Activated T-helper 1 cell treated with anti-CD3 and anti-CD28 coated beads, Interleukin-12 subunit alpha, Interleukin-12 subunit beta, Interleukin-2, Interleukin-4 antibody, amounts not matched to agents 30 ng/mL and 10 ng/mL and 1 ng/mL, durations not matched to agents 14 hours and 24 hours and 36 hours (primary cell): Measurements from ENCODE around the gene GNAQ. TPM values are rescaled to one million over a fixed set of nuclear protein-coding genes. Genes with fewer than 3 reads are reported as not detected.
"Not testable (repeated sequence)": the region's sequence is repeated elsewhere in the genome, so short reads cannot be mapped to it uniquely, and the experiment has no call there.

Experiments used
- DNase-seq: peaks from one replicate; pipeline ENCODE4 v3.0.0; 2021; ENCODE audit warnings: low spot score
- H3K27ac Mint-ChIP-seq: one replicate; pipeline ENCODE4 v1.8.0; 2021; ENCODE audit warnings: mild to moderate bottlenecking, mixed read lengths
- H3K27me3 Mint-ChIP-seq: one replicate; pipeline ENCODE4 v1.8.0; 2022; ENCODE audit warnings: mild to moderate bottlenecking, moderate library complexity, mixed read lengths; ENCODE audit not compliant: insufficient read depth
- H3K36me3 Mint-ChIP-seq: one replicate; pipeline ENCODE4 v1.8.0; 2021; ENCODE audit warnings: low read depth, mixed read lengths
- H3K4me1 Mint-ChIP-seq: one replicate; pipeline ENCODE4 v1.8.0; 2021; ENCODE audit warnings: low read depth, mixed read lengths
- H3K4me3 Mint-ChIP-seq: one replicate; pipeline ENCODE4 v1.8.0; 2021; ENCODE audit warnings: mild to moderate bottlenecking, moderate library complexity, mixed read lengths
- H3K9me3 Mint-ChIP-seq: one replicate; pipeline ENCODE4 v1.8.0; 2021; ENCODE audit warnings: mixed read lengths
- intact Hi-C: fragments of 100-400 bp; cut with micrococcal nuclease; formaldehyde crosslinking; loops from one replicate; pipeline ENCODE4 v1.15.1; 2024
- total RNA-seq: library from RNA; stranded (reverse); gene quantifications from 2 replicates; pipeline ENCODE4 v1.2.3, GENCODE V29; 2022

The GNAQ gene
- total RNA-seq, 1 donor from 2014 or later = 27.0 TPM

- Mint-ChIP-seq H3K27me3 (no peaks in the 10 kb centered on the region), H3K4me3 (no peak overlapping the region), H3K36me3 (peaks cover 26% of the 10 kb centered on the region), H3K27ac (no peak overlapping the region), H3K4me1 (peaks cover 24% of the 10 kb centered on the region), H3K9me3 (no peaks in the 10 kb centered on the region)
- intact Hi-C loops = no loop called here
- DNase-seq = no peak
Observed at GRCh38 chr9:77731008-77731698, 300.5 kb downstream of the GNAQ start.

DNA sequence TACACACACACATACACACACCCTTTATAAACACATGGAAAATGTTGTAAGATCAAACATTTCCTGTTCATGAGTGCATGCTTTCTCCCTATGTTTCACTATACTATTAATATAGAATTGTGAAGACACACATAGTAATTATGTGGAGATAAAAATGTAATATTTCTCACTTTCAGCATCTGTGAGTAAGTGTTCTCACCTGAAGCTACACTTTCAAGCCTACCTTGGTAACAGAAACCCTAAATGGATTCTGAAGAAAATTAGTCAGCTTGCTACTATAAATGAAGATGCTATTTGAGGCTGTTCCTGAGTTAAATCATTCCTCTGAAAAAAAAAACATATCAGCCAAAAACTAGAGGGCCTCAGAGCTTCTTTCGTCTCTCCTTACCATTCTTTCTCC, 302.4 kb downstream of the GNAQ start:
- Mint-ChIP-seq H3K27ac (peak overlapping the region; percentile 36), H3K9me3 (no peaks in the 10 kb centered on the region), H3K36me3 (peaks cover 31% of the 10 kb centered on the region), H3K4me1 (peaks cover 37% of the 10 kb centered on the region), H3K27me3 (no peaks in the 10 kb centered on the region), H3K4me3 (no peak overlapping the region)
- intact Hi-C loops = loop anchor here (5.0 to 10.0 kb wide), 4 partner anchors 48 to 388 kb away; partner anchors contain the start of gene GNAQ
- DNase-seq = no peak

DNA sequence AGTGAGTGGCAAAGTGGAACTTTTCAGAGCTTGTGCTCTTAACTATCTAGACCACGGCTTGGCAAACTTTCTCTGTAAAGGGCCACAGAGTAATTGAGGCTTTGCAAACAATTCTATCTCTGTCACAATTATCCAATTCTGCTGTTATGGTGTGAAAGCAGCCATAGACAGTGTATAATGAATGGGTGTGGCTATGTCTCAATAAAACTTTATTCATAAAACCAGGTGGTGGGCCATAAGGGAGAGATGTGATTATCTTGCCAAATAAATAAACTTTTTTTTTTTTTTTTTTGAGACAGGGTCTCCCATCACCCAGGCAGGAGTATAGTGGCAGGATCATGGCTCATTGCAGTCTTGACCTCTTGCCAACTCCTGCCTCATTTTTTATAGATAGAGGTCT, 304.8 kb downstream of the GNAQ start:
- peak overlapping the region; percentile 92 for H3K27ac Mint-ChIP-seq
- no peaks in the 10 kb centered on the region for H3K9me3 Mint-ChIP-seq
- peaks cover 34% of the 10 kb centered on the region for H3K36me3 Mint-ChIP-seq
- peaks cover 37% of the 10 kb centered on the region for H3K4me1 Mint-ChIP-seq
- no peak overlapping the region for H3K4me3 Mint-ChIP-seq
- intact Hi-C loops = loop anchor here (1.0 to 10.0 kb wide), 6 partner anchors 9 to 390 kb away; partner anchors contain the start of gene GNAQ
- H3K27me3 Mint-ChIP-seq = no peaks in the 10 kb centered on the region
- no peak for DNase-seq

DNA sequence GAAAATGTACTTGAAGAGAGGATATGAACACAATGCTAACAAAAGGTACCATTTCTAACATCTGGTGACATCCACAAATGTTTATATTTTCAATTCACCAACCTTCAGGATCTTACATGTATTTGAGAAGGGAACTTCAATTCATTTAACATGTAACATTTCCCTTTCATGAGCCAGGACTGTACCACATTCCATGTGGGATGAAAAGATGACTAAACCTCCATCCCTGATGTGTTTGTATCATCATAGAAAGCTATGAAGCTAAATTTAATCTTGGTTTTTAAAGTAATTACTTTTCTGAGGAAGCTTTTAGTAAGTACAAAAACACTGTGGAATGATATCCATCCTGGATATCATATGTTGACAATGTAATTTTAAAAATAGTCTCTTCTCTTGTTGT, 305.3 kb downstream of the GNAQ start:
- Mint-ChIP-seq H3K27ac (peak overlapping the region; percentile 92), H3K36me3 (peaks cover 35% of the 10 kb centered on the region), H3K4me1 (peaks cover 37% of the 10 kb centered on the region), H3K9me3 (no peaks in the 10 kb centered on the region), H3K27me3 (no peaks in the 10 kb centered on the region), H3K4me3 (peak overlapping the region; percentile 37)
- no peak for DNase-seq
- intact Hi-C loops = loop anchor here (1.0 to 10.0 kb wide), 6 partner anchors 8 to 391 kb away; partner anchors contain the start of gene GNAQ

DNA sequence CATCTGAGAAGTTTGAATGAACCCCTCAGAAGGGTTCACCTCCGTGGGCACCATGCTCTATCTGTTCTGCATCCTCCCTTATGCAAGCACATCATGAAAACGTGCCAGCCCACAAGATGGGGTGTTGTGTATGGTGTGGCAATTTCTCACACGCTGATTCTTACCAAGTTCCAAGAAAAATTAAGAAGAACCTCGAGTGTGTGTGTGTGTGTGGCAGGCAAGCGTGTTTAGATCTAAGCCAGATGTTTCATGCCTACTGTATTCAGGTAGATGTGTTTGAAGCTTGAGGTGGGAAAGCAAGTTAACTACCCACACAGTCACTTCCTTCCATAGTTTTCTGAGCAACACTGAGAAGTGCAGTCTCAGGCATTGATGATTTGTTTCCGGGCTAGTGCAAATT, 305.8 kb downstream of the GNAQ start:
- peak overlapping the region; percentile 37 for H3K4me3 Mint-ChIP-seq
- intact Hi-C loops = loop anchor here (1.0 to 10.0 kb wide), 7 partner anchors 8 to 391 kb away; partner anchors contain the start of gene GNAQ
- DNase-seq = peak; percentile 8

GRCh38 chr9:77725046-77725694, 306.4 kb downstream of the GNAQ start:
- Mint-ChIP-seq H3K36me3 (peaks cover 38% of the 10 kb centered on the region), H3K4me3 (no peak overlapping the region), H3K27ac (peak overlapping the region; percentile 65), H3K27me3 (no peaks in the 10 kb centered on the region), H3K9me3 (no peaks in the 10 kb centered on the region), H3K4me1 (peaks cover 45% of the 10 kb centered on the region)
- no peak for DNase-seq
- intact Hi-C loops = loop anchor here (1.0 to 10.0 kb wide), 5 partner anchors 52 to 392 kb away; partner anchors contain the start of gene GNAQ

More for the DNA sequence above, 305.8 kb downstream of the GNAQ start:
- Mint-ChIP-seq H3K27ac (peak overlapping the region; percentile 92), H3K9me3 (no peaks in the 10 kb centered on the region), H3K27me3 (no peaks in the 10 kb centered on the region), H3K4me1 (peaks cover 41% of the 10 kb centered on the region), H3K36me3 (peaks cover 36% of the 10 kb centered on the region)

DNA sequence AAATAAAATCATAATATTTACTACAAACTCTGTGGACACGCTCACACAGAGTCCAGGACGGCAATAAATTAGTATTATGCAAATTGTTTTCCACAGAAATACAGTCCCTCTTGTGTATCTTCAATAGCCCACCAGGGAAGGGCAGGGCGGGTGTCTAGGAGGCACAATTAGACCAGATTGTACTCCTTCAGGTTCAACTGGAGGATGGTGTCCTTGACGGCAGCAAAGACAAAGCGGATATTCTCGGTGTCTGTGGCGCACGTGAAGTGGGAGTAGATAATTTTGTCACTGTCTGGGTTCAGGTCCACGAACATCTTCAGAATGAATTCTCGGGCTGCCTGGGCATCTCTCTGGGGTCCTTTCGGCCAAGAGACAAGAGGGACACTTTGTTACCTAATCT, 310.5 kb downstream of the GNAQ start:
- H3K27ac Mint-ChIP-seq, H3K4me3 Mint-ChIP-seq, H3K27me3 Mint-ChIP-seq, DNase-seq, H3K9me3 Mint-ChIP-seq: not testable (repeated sequence)
- peaks cover 29% of the 10 kb centered on the region for H3K4me1 Mint-ChIP-seq
- intact Hi-C loops = loop anchor here (10.0 kb wide), 1 partner anchor 314 kb away; the partner anchor contains the start of gene GNAQ
- peaks cover 18% of the 10 kb centered on the region for H3K36me3 Mint-ChIP-seq

DNA sequence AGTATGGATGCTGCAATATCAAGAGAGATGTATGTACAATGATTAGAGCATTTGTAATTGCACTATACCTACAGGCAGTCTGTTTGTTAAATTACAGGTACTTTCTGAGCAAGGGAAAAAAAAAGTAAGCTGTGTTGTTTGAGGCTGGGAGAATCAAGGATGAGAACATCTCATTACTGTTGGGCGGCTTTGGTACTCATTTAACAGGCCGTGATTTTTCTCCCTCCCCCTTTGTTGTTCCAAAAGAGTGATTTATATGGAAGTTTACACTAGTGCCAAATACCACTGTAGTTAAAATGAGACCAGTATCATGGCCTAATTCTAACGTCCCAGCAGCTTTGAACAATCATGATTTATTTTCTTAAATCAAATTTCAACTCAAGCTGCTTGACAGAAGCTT, 312.3 kb downstream of the GNAQ start:
- H3K27me3 Mint-ChIP-seq = no peaks in the 10 kb centered on the region
- intact Hi-C loops = no loop called here
- no peak overlapping the region for H3K27ac Mint-ChIP-seq
- peaks cover 16% of the 10 kb centered on the region for H3K4me1 Mint-ChIP-seq
- no peak overlapping the region for H3K4me3 Mint-ChIP-seq
- H3K36me3 Mint-ChIP-seq = peaks cover 10% of the 10 kb centered on the region
- no peak for DNase-seq
- no peaks in the 10 kb centered on the region for H3K9me3 Mint-ChIP-seq

DNA sequence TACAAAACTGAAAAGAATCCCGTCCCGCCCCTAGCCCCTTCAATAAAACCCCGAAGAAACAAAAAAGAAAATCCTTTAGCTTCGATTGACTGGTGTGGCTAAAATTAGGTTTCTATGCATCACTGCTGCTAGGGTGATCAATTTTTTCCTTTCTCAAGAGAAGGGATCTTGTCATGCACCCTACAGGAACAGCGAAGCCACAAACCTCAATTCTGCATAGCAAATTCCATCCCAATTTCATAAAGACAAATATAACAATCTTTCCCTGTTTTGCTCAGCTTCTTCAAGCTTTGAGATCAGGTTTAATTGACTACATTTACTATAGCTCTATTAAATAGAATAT, 313.3 kb downstream of the GNAQ start:
- H3K36me3 Mint-ChIP-seq, H3K27me3 Mint-ChIP-seq, H3K9me3 Mint-ChIP-seq, H3K4me3 Mint-ChIP-seq, DNase-seq: not testable (repeated sequence)
- Mint-ChIP-seq H3K4me1 (peaks cover 16% of the 10 kb centered on the region), H3K27ac (peak overlapping the region; percentile 83)
- intact Hi-C loops = loop anchor here (1.0 kb wide), 1 partner anchor 8 kb away; no protein-coding TSS in a partner anchor

DNA sequence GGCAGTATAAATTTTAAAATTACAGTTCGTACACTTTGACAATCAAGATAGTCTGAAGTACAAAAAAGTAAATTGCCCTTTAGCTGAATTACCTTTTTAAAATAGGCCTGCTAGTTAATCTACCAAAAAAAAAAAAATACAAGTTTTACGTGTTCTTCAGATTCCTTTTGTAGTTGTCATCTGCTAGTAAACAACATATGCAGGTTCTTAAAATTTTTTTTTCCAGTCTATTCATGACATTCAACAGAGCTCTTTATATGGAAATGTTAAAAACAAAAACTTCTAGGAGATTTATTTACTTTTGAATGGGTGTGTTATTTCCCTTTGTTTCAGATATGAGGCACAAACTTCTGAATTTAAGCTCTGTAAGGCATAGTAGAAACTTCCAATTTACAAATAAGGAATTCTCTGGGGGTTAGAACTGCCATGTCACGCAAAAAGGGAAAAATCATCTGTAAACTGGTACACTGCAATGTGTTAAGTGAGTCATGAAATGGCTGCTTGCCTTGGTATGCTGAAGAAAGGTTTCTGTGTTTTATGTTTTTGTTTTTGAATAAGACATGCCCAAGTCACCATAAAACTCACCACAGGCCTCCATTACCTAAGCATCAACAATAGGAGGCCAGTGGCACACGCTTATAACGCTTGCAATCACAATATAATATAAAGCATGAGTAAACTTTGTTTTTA, 313.9 kb downstream of the GNAQ start:
- not testable (repeated sequence) for H3K27me3 Mint-ChIP-seq, H3K4me3 Mint-ChIP-seq, H3K36me3 Mint-ChIP-seq, DNase-seq, H3K9me3 Mint-ChIP-seq
- intact Hi-C loops = loop anchor here (1.0 kb wide), 1 partner anchor 9 kb away; no protein-coding TSS in a partner anchor
- peak overlapping the region; percentile 83 for H3K27ac Mint-ChIP-seq
- H3K4me1 Mint-ChIP-seq = peaks cover 21% of the 10 kb centered on the region

GRCh38 chr9:77714077-77714549, 317.5 kb downstream of the GNAQ start:
- H3K27me3 Mint-ChIP-seq = no peaks in the 10 kb centered on the region
- H3K4me1 Mint-ChIP-seq = peaks cover 20% of the 10 kb centered on the region
- H3K27ac Mint-ChIP-seq = no peak overlapping the region
- intact Hi-C loops = no loop called here
- H3K9me3 Mint-ChIP-seq = peaks cover 7% of the 10 kb centered on the region
- H3K4me3 Mint-ChIP-seq = no peak overlapping the region
- H3K36me3 Mint-ChIP-seq = no peaks in the 10 kb centered on the region
- no peak for DNase-seq

DNA sequence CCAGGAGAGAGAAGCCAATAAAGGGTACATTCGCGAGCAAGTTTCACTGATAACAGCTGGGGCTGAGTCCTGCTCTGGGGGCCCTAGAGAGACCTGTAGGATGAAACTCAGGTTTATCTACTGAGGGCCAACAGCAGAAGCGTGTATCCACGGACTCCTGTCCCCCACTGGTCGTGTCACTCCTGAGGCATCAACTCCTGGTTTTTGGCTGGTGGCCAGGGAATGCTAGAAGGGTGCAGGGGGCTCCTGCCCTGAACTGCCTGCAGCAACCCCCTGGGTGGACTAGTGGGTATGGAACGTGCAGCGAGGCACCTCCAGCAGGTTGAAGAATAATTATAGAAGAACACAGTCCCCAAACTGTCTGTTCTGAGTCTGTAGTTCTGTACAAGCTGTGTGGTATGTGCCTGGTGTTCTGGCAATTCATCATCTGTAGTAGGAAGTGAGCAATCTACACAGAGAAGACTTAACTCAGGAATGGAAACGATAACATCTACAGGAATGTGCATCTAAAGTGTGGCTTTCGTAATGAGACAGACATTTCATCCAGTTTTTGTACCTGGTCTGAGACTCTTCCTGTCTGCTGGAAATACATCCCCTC, 319.0 kb downstream of the GNAQ start:
- Mint-ChIP-seq H3K9me3 (peaks cover 7% of the 10 kb centered on the region), H3K27ac (no peak overlapping the region), H3K36me3 (no peaks in the 10 kb centered on the region), H3K4me1 (peaks cover 12% of the 10 kb centered on the region), H3K27me3 (no peaks in the 10 kb centered on the region), H3K4me3 (no peak overlapping the region)
- no peak for DNase-seq
- intact Hi-C loops = no loop called here
